Gastroesophageal sphincter (tissue), 3 donors: ENCODE measurements around the gene NPHP1.

ENCODE experiments used
- EP300 ChIP-seq: sonication (generic); formaldehyde crosslinking; IDR thresholded peaks from one replicate; pipeline ENCODE4 v1.6.1; 2017; ENCODE audit warnings: antibody characterized with exemption, mild to moderate bottlenecking
- TF ChIP-seq, protein P1 (sequence below), 4 experiments: fragments of 200-600 bp in 2 of 4; fragments of 450-650 bp in 2 of 4; sonication (generic) in 1 of 4; IDR thresholded peaks; one replicate each; pipeline ENCODE4 v1.5.1; 2017 to 2019; ENCODE audit warnings: antibody characterized with exemption in 4 of 4, mild to moderate bottlenecking in 2 of 4, moderate library complexity in 2 of 4

DNA sequence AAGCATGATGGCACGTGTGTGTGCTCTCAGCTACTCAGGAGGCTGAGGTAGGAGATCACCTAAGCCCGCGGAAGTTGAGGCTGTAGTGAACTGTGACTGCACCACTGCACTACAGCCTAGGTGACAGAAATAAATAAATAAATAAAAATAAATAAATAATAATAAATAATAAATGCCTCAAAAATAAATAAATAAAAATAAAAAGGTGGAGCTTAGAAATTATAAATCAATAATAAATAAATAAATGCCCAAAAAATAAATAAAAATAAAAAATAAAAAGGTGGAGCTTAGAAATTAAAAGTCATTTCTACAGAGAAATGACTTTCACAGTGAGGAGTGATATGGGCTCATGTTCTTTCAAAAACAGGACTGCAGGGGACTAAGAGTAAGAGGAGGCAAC, 83.2 kb downstream of the NPHP1 start:
- TF ChIP-seq, protein P1, sequence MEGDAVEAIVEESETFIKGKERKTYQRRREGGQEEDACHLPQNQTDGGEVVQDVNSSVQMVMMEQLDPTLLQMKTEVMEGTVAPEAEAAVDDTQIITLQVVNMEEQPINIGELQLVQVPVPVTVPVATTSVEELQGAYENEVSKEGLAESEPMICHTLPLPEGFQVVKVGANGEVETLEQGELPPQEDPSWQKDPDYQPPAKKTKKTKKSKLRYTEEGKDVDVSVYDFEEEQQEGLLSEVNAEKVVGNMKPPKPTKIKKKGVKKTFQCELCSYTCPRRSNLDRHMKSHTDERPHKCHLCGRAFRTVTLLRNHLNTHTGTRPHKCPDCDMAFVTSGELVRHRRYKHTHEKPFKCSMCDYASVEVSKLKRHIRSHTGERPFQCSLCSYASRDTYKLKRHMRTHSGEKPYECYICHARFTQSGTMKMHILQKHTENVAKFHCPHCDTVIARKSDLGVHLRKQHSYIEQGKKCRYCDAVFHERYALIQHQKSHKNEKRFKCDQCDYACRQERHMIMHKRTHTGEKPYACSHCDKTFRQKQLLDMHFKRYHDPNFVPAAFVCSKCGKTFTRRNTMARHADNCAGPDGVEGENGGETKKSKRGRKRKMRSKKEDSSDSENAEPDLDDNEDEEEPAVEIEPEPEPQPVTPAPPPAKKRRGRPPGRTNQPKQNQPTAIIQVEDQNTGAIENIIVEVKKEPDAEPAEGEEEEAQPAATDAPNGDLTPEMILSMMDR (IDR thresholded peaks at IDR 0.05) = no peak
- TF ChIP-seq EP300 = no peak
